ENCODE results near the gene TRAPPC5.

TRAPPC5 gene

GRCh38 chr19:7680606-7681339 lies at the start of gene TRAPPC5:
Gene TRAPPC5 (plus strand): TSS chr19:7680833. CDS start chr19:7682254, 1,421 bp downstream.
- peaks cover 9% of the 10 kb centered on the region for H3K36me3 Mint-ChIP-seq
- H3K27me3 Mint-ChIP-seq = peaks cover 16% of the 10 kb centered on the region
- peaks cover 48% of the 10 kb centered on the region for H3K4me1 Mint-ChIP-seq
- ATAC-seq (ENCODE audit: low read depth) (peak; percentile 48), DNase-seq (ENCODE audit: low spot score in 2 of 2) (peak; percentile 86 to 94)
- no peaks in the 10 kb centered on the region for H3K9me3 Mint-ChIP-seq
- peak within 1 kb of the TSS; percentile 93 for H3K27ac Mint-ChIP-seq
- H3K4me3 Mint-ChIP-seq = peak within 1 kb of the TSS; percentile 97

- Mint-ChIP-seq H3K27ac (no peak overlapping the region), H3K4me1 (peaks cover 31% of the 10 kb centered on the region), H3K4me3 (no peak overlapping the region), H3K36me3 (peaks cover 15% of the 10 kb centered on the region), H3K27me3 (no peaks in the 10 kb centered on the region), H3K9me3 (no peaks in the 10 kb centered on the region)
- no peak for DNase-seq (ENCODE audit: low spot score in 2 of 2)
- ATAC-seq (ENCODE audit: low read depth) = no peak
Measured at GRCh38 chr19:7631577-7631976, 49.1 kb upstream of the TRAPPC5 start.

GRCh38 chr19:7632340-7633203 lies 48.1 kb upstream of the TRAPPC5 start:
- H3K4me1 Mint-ChIP-seq = peaks cover 30% of the 10 kb centered on the region
- ATAC-seq (ENCODE audit: low read depth) = no peak
- H3K4me3 Mint-ChIP-seq = no peak overlapping the region
- H3K27ac Mint-ChIP-seq = no peak overlapping the region
- no peak for DNase-seq (ENCODE audit: low spot score in 2 of 2)
- no peaks in the 10 kb centered on the region for H3K9me3 Mint-ChIP-seq
- H3K27me3 Mint-ChIP-seq = no peaks in the 10 kb centered on the region
- H3K36me3 Mint-ChIP-seq = peaks cover 12% of the 10 kb centered on the region

GRCh38 chr19:7633698-7634097 lies 46.9 kb upstream of the TRAPPC5 start, which contains the start of gene PCP2:
Gene PCP2 (minus strand): TSS chr19:7633719. CDS start chr19:7633457, 262 bp downstream.
- no peaks in the 10 kb centered on the region for H3K27me3 Mint-ChIP-seq
- no peak within 1 kb of the TSS for H3K27ac Mint-ChIP-seq
- no peaks in the 10 kb centered on the region for H3K9me3 Mint-ChIP-seq
- peaks cover 25% of the 10 kb centered on the region for H3K4me1 Mint-ChIP-seq
- ATAC-seq (ENCODE audit: low read depth) (no peak), DNase-seq (ENCODE audit: low spot score in 2 of 2) (no peak)
- H3K36me3 Mint-ChIP-seq = peaks cover 12% of the 10 kb centered on the region
- H3K4me3 Mint-ChIP-seq = no peak within 1 kb of the TSS

- Mint-ChIP-seq H3K27ac (no peak overlapping the region), H3K36me3 (peaks cover 16% of the 10 kb centered on the region), H3K4me1 (peaks cover 26% of the 10 kb centered on the region), H3K27me3 (no peaks in the 10 kb centered on the region), H3K9me3 (peaks cover 1% of the 10 kb centered on the region), H3K4me3 (peak overlapping the region; percentile 46)
- DNase-seq (ENCODE audit: low spot score in 2 of 2) (no peak), ATAC-seq (ENCODE audit: low read depth) (no peak)
Measured at GRCh38 chr19:7635670-7636069, 45.0 kb upstream of the TRAPPC5 start.

GRCh38 chr19:7636317-7636690 lies 44.3 kb upstream of the TRAPPC5 start:
- DNase-seq (ENCODE audit: low spot score in 2 of 2) (no peak), ATAC-seq (ENCODE audit: low read depth) (no peak)
- H3K36me3 Mint-ChIP-seq = peaks cover 16% of the 10 kb centered on the region
- peak overlapping the region; percentile 91 for H3K4me3 Mint-ChIP-seq
- H3K27me3 Mint-ChIP-seq = no peaks in the 10 kb centered on the region
- H3K9me3 Mint-ChIP-seq = peaks cover 1% of the 10 kb centered on the region
- H3K27ac Mint-ChIP-seq = peak overlapping the region; percentile 97
- peaks cover 26% of the 10 kb centered on the region for H3K4me1 Mint-ChIP-seq

- H3K36me3 Mint-ChIP-seq = peaks cover 16% of the 10 kb centered on the region
- peaks cover 26% of the 10 kb centered on the region for H3K4me1 Mint-ChIP-seq
- peak within 1 kb of the TSS; percentile 91 for H3K4me3 Mint-ChIP-seq
- no peaks in the 10 kb centered on the region for H3K27me3 Mint-ChIP-seq
- peak; percentile 93 for DNase-seq (ENCODE audit: low spot score in 2 of 2)
- ATAC-seq (ENCODE audit: low read depth) = peak; percentile 97
- peaks cover 1% of the 10 kb centered on the region for H3K9me3 Mint-ChIP-seq
- peak within 1 kb of the TSS; percentile 97 for H3K27ac Mint-ChIP-seq
Measured at GRCh38 chr19:7636691-7637373, 43.8 kb upstream of the TRAPPC5 start, which contains the start of gene STXBP2. Gene STXBP2 (plus strand): TSS chr19:7637110. CDS start chr19:7637150, 40 bp downstream.

- Mint-ChIP-seq H3K27ac (peak overlapping the region; percentile 97), H3K4me3 (peak overlapping the region; percentile 91), H3K4me1 (peaks cover 26% of the 10 kb centered on the region), H3K36me3 (peaks cover 14% of the 10 kb centered on the region), H3K9me3 (peaks cover 1% of the 10 kb centered on the region), H3K27me3 (no peaks in the 10 kb centered on the region)
- ATAC-seq (ENCODE audit: low read depth) = peak; percentile 16
- no peak for DNase-seq (ENCODE audit: low spot score in 2 of 2)
Measured at GRCh38 chr19:7637374-7638256, 43.0 kb upstream of the TRAPPC5 start.

GRCh38 chr19:7638802-7639465 lies 41.7 kb upstream of the TRAPPC5 start:
- Mint-ChIP-seq H3K4me1 (peaks cover 29% of the 10 kb centered on the region), H3K4me3 (peak overlapping the region; percentile 32), H3K36me3 (peaks cover 11% of the 10 kb centered on the region), H3K9me3 (peaks cover 1% of the 10 kb centered on the region), H3K27me3 (no peaks in the 10 kb centered on the region), H3K27ac (no peak overlapping the region)
- DNase-seq (ENCODE audit: low spot score in 2 of 2) (no peak), ATAC-seq (ENCODE audit: low read depth) (no peak)

GRCh38 chr19:7639863-7640348 lies 40.7 kb upstream of the TRAPPC5 start:
- no peaks in the 10 kb centered on the region for H3K27me3 Mint-ChIP-seq
- H3K27ac Mint-ChIP-seq = no peak overlapping the region
- ATAC-seq (ENCODE audit: low read depth) (no peak), DNase-seq (ENCODE audit: low spot score in 2 of 2) (no peak)
- H3K9me3 Mint-ChIP-seq = peaks cover 1% of the 10 kb centered on the region
- H3K36me3 Mint-ChIP-seq = peaks cover 12% of the 10 kb centered on the region
- H3K4me3 Mint-ChIP-seq = no peak overlapping the region
- H3K4me1 Mint-ChIP-seq = peaks cover 26% of the 10 kb centered on the region

GRCh38 chr19:7640803-7641202 lies 39.8 kb upstream of the TRAPPC5 start:
- Mint-ChIP-seq H3K4me1 (peaks cover 27% of the 10 kb centered on the region), H3K9me3 (peaks cover 1% of the 10 kb centered on the region), H3K27me3 (no peaks in the 10 kb centered on the region), H3K4me3 (no peak overlapping the region), H3K36me3 (peaks cover 15% of the 10 kb centered on the region), H3K27ac (no peak overlapping the region)
- DNase-seq (ENCODE audit: low spot score in 2 of 2) = no peak
- no peak for ATAC-seq (ENCODE audit: low read depth)

GRCh38 chr19:7641290-7642276 lies 39.0 kb upstream of the TRAPPC5 start:
- no peak for DNase-seq (ENCODE audit: low spot score in 2 of 2)
- Mint-ChIP-seq H3K36me3 (peaks cover 18% of the 10 kb centered on the region), H3K4me3 (no peak overlapping the region), H3K27me3 (no peaks in the 10 kb centered on the region), H3K27ac (no peak overlapping the region), H3K9me3 (peaks cover 1% of the 10 kb centered on the region), H3K4me1 (peaks cover 25% of the 10 kb centered on the region)
- ATAC-seq (ENCODE audit: low read depth) = no peak

All from memory B cell (primary cell).